NCI-H1694 (cell line): ENCODE data around the gene MIB1.
"Not testable (repeated sequence)": the region's sequence is repeated elsewhere in the genome, so short reads cannot be mapped to it uniquely, and the experiment has no call there.

Source experiments
- DNase-seq: peaks from one replicate; lab custom pipeline; 2025; lab: John Stamatoyannopoulos, UW

The MIB1 gene

DNA sequence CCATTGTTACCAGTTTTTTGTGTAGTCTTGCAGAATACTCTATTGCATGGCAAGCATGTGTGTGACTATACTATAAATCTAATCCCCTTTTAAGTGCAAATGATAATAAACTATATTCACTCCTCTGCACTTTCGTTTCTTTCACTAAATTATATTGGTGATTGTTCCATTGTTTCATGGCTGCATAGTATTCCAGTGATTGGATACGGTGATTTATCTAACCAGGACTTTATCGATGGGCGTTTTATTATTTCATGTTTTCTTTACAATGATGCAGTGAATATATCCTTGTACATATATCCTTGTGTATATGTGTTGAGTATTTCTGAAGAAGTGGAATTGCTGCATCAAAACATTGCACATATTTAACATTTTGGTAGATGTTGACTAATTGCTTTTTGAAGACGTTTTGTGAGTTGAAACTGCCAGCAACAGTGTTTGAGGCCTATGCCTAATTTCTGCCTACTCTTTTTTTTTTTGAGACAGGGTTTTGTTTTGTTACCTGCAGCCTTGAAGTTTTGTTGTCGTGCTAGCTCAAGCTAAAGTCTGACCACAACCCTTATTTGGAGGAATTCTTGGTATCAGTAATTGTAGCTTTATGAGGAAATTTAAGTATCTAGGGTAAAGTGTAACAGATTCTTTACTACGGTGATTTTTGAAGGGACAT is 2.7 kb downstream of the MIB1 start:
- no peak for DNase-seq

DNA sequence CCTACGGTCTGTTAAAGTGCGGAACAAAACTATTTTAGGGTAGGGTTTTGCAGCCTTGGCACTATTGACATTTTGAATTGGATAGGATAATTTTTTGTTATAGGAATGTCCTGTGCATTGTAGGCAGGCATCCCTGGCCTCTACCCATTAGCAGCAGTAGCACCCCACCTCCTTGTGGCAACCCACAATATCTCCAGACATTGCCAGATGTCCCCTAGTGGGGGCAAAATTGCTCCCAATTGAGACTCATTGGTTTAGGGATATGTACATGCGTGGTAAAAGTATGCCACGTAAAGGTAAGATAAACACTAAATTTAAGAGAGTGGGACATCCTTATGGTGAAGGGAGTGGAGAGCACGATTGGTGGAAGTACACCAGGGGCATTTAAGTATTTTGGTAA is 4.6 kb downstream of the MIB1 start:
- no peak for DNase-seq

DNA sequence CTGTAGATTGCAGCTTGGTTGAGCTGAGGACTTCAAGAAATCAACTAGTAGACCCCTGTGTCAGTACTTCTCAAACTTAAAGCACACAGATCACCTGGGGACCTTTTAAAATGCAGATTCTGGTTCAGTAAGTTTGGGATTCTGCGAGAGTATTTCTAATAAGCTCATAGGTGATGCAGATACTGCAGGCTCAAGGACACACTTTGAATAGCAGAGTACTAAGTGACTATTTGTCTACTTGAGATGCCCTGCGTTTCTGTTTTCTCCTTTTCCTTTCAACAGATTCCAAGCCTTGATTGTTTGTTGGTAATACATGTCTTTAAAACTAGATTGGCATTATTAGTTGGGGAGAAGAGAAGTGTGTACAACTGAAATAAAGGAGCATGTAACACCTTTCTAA is 6.7 kb downstream of the MIB1 start:
- DNase-seq: no peak

DNA sequence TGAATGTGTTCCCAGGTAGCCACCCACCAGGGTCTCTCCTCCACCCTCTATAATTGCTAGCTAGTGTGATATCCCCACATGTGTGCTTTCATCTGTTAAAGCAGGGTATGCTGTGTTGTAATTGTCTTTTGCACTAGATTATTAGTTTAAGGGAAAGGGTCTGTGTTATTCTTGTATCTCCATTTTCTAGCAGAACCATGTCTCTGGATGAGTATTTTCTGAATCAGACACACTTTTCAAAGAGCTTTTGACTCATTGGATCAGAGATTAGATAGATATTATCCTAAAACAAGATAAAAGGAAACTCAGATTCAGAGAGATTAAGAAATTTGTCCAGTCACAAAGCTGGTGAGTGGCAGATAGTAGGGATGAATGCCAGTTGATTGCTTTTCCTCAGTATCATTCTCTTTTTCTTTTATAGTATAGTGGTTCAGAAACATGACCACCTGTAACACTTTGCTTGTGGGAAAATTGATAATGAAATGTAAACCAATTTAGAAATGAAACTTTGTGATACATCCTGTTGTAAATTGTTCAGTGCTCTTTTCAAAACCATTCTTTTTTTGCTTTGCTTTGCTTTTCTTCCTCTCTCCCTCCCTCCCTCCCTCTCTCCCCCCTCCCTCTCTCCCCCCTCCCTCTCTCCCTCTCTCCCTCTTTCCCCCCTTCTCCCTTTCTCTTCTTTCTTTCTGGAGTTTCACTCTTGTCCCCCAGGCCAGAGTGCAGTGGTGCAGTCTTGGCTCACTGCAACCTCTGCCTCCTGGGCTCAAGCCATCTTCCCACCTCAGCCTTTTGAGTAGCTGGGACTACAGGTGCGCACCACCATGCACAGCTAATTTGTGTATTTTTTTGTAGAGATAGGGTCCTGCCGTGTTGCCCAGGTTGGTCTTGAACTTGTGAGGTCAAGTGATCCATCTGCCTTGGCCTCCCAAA is 7.4 kb downstream of the MIB1 start:
- DNase-seq: no peak

DNA sequence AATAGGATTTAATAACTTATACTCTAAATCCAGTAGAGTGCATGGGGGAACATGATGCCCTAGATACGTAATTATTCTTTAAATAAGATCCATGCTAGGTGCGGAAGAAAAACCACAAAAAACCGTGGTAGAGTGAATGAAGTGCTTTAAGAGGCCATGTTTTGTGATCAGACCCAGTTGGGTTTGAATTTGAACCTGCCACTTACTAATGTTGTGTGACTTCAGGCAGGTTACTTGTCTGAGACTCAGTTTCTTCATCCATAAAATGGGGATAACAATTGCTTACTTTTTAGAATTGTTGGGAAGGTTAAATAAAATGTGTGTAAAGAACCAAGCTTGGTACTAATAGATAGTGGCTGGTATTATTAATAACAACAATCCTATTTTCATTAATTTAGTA is 17.2 kb downstream of the MIB1 start:
- DNase-seq: no peak

- no peak for DNase-seq
Measured at GRCh38 chr18:21759836-21760235, 19.2 kb downstream of the MIB1 start.

- no peak for DNase-seq
Measured at GRCh38 chr18:21760321-21760720, 19.7 kb downstream of the MIB1 start.

GRCh38 chr18:21761471-21762115 is 21.0 kb downstream of the MIB1 start:
- no peak for DNase-seq

DNA sequence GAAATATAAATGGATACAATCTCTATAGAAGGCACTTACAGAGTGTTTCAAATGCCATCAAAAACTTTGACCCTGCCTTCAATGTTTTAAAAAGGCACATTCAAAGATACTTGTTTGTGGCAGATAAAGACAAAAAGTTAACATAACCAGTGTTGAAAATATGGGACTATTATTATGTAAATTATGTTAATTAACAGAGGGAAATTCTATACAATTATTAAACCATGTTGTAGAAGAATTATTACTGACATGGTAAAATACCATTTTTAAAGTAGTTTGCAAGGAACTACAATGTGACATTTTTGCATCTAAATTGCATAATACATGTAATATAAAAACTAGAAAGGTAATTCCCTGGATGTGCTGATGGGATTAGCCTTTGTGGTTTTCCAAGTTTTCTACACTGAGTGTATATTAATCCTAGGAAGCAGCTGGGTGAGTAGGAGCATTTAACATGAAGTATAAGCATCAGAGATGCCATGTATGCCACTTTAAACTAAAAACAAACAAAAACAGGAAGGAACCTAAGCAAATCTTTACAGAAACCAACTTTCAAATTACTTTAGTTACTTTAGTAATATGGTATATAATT is 21.7 kb downstream of the MIB1 start:
- DNase-seq: no peak

DNA sequence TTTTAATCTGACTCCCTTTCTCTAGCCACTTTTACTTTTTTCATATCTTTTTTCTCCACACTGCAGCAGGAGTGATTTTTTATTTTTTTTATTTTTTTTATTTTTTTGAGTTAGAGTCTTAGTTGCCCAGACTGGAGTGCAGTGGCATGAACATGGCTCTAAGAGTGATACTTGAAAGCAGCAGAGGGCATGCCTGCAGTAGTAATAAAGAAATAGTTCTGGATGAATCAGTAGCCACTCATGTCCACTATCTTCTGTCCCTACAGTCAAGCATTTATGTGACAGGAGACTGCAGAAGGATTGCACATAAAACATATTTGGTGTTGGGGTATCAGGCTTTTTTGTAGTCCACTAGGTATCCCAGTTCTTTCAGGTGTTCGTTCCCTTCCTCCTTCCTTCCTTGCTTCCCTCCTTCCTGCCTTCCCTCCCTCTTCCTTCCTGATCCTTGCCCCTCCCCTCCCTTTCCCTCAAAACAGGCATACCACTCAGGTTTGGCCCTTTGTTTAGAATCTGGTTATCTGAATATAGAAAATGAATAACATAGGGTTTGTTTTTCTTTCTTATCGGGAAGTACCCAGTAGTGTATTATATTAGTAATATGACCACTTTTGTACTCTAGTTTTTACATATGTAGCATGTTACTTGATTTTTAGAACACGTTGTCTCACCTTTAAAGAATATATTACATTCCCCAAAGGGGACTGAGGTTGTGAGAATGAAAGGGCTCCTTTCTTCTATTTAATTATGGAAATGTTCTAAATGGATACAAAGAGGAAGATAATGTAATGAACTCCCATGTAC is 23.5 kb downstream of the MIB1 start:
- no peak for DNase-seq

GRCh38 chr18:21769206-21769605 is 28.6 kb downstream of the MIB1 start:
- DNase-seq: no peak

DNA sequence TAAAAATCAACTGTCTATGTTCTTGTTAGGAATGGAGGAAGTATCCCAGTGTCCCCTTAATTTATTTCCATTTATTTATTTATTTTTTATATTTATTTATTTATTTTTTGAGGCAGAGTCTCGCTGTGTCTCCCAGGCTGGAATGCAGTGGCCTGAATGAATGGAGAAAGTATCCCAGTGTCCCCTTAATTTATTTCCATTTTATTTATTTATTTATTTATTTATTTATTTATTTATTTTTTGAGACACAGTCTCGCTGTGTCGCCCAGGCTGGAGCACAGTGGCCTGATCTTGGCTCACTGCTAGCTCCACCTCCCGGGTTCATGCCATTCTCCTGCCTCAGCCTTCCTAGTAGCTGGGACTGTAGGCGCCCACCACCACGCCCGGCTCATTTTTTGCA is 34.1 kb downstream of the MIB1 start:
- no peak for DNase-seq

GRCh38 chr18:21777814-21778213 is 37.2 kb downstream of the MIB1 start:
- DNase-seq: no peak

DNA sequence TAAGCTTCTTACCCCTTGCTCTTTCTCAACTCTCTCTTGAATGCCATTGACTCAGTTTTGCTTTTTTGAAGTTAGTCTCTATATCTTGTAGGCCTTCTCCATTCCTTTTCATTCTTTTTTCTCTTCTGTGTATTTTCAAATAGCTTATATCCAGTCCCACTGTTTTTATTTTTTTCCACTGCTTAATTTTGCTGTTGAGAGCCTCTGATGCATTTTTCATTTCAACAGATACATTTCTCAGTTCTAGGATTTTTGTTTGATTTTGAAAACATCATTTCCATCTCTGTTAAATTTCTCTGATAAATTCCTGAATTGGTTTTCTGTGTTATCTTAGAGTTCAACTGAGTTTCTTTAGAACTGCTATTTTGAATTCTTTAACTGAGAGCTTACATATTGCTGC is 45.9 kb downstream of the MIB1 start:
- no peak for DNase-seq

DNA sequence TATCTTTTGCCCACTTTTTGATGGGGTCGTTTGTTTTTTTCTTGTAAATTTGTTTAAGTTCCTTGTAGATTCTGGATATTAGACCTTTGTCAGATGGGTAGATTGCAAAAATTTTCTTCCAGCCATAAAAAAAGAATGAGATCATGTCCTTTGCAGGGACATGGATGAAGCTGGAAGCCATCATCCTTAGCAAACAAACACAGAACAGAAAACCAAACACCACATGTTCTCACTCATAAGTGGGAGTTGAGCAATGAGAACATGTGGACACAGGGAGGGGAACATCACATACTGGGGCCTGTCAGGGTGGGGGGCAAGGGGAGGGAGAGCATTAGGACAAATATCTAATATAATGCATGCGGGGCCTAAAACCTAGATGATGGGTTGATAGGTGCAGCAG is 55.5 kb downstream of the MIB1 start:
- not testable (repeated sequence) for DNase-seq

DNA sequence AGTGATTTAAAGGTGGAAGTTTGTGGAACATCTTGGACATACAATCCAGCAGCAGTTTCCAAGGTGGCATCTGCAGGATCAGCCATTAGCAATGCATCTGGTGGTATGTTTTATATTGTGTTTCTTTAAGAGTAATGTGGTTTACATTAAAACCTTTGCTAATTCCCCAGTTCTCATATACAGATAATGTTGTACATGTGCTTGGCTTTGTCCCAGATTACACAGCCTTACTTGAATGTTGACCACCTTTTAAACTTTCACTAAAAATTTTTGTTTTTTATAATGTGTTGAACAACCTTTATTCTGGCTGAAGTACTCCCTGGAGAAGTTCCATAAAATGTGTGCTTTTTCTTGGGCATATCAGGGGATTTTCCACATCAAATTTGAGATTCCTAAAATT is 57.5 kb downstream of the MIB1 start:
- DNase-seq: no peak

GRCh38 chr18:21799721-21800120 is 59.1 kb downstream of the MIB1 start:
- DNase-seq: no peak

DNA sequence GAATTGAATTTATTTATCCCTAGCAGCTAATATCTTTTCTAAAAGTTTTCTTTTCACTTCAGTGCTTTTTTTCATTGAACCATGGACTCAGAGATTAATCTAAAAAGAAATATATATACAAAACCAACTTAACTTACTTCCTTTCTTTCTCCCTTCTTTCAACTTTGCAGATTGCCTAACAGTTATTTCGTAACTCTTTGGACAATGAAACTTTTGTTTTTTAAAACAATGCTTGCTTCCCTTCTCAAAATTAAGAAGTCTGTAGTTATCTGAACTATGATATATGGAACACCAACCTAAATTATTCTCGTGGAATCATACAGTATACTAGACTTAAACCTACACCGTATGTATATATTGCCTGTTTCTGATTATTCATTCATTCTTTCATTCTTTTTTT is 62.9 kb downstream of the MIB1 start:
- DNase-seq: no peak

DNA sequence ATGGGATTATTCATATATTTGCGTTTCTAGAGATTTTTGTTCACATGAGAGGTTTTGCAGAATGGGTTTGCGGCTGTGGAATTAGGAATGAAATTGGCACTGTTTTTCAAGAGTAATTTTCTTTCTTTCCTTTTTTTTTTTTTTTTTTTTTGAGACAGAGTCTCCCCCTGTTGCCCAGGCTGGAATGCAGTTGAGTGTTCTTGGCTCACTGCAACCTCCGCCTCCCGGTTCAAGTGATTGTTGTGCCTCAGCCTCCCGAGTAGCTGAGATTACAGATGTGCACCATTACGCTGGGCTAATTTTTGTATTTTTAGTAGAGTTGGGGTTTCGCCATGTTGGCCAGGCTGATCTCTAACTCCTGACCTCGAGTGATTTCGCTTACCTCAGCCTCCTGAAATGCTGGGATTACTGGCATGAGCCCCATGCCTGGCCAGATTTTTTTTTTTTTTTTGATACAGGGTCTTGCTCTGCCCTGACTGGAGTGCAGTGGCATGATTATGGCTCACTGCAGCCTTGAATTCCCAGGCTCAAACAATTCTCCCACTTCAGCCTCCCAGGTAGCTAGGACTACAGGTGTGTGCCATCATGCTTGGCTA is 65.3 kb downstream of the MIB1 start:
- no peak for DNase-seq

- no peak for DNase-seq
Measured at GRCh38 chr18:21808185-21808584, 67.6 kb downstream of the MIB1 start.

DNA sequence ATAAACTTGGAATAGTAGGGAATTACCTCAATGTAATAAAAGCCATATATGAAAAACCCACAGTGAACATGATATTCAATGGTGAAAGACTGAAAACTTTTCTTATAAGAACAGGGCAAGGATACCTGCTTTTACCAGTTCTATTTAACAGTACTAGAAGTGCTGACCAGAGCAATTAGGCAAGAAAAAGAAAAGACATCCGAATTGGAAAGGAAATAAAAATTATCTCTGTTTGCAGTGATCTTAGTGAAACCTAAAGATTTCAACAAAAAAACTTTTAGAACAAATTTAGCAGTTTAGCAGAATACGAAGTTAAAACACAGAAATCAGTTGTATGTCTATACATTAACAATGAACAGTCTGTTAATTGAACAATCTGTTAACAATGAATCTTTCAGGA is 69.1 kb downstream of the MIB1 start:
- no peak for DNase-seq
